COLO829 (cell line): ENCODE results near the gene RIMBP2.

Experiments
- DNase-seq: peaks from one replicate; pipeline ENCODE4 v3.0.0; 2012; ENCODE audit warnings: low spot score

RIMBP2 gene

DNA sequence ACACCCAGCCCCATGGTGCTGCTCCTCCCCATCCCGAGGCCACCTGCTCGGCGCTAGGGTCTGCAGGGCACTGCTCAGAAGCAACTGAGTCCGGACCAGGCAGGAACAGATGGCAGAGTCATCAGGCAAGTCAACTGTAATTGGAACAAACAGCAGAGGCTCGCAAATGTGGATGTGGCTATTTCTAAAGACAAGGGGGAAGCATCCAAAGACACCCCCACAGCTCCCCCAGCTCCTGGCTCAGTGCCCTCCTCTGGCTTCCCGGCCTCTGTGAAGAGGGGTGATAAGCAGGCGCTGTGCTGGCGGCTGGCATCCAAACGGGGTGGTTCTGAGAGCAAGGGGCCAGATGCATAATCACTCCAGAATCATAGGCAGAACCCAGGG lies 252.8 kb downstream of the RIMBP2 start:
- no peak for DNase-seq

DNA sequence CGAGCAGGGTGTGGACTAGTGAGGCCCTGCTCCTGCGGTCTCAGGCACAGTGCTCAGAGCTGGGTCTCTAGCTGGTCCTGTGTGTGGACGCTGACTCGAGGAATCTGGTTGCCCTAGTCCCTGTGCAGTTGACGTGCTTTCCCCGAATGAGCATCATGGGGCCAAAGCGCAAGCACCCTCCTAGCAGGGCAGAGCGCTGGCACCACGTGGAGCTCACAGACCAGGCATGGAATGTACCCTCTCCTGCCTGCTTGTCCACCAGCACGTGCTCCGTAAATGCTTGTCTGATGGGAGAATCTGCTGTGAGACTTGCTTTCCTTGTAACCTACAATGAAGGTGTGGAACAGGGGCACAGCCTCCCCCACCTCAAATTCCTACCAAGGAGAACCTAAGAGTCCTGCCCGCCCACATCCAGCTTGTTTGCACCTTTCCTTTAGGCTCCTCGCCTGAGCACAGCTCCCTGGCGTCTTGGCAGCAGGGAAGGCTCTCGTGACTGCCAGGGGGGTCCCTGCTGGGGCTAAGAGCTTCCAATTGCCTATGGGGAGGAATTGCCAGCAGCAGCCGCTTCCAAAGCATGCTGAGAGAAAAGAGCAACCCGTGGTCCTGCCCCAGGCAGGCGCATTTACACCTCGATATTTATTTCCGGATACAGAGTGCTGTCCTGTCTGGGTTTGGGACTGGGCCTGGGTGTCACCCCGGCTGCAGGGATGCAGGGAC lies 253.4 kb downstream of the RIMBP2 start:
- no peak for DNase-seq

DNA sequence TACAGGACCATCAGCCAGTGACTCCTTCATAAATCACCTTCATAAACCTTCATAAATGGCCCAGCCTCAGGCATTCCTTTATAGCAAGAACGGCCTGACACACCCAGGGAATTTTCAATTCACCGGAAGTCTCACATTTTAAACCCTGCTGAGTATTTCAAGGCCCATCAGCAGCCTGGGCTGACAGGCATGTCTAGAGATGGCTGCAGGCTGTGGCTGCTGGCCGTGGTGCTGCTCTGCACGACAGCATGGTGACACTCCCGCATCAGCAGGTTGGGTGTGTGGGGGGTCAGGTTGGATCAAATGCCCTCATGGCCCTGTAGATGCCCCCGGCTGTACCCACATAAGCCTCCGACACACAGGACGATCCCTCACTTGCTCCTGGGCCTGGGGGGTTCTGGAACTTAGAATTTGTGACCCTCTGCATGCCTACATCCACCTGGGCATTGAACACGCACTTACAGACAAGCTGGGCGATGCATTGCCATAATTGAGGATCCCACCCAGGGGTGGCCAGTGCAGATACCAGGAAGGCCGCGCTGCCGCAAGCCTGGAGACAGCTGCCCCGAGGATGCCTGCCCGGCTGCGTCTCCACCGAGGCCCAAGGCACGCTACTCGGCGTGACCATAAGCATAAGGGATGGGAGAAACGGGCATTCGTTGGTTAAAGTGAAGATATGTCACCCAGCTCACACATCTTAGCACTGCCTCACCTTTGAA lies 254.1 kb downstream of the RIMBP2 start:
- no peak for DNase-seq

DNA sequence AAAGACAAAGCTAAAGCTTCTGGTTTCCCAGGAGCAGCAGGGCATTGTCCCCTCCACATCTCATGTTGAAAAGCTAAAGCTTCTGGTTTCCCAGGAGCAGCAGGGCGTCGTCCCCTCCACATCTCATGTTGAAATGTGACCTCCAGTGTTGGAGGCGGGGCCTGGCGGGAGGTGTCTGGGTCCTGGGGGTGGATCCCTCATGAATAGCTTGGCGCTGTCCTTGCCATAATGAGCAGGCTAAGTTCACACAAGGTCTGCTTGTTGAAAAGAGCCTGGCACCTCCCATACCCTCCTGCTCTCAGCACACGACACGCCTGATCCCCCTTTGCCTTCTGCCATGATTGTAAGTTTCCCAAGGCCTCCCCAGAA lies 254.7 kb downstream of the RIMBP2 start:
- no peak for DNase-seq

DNA sequence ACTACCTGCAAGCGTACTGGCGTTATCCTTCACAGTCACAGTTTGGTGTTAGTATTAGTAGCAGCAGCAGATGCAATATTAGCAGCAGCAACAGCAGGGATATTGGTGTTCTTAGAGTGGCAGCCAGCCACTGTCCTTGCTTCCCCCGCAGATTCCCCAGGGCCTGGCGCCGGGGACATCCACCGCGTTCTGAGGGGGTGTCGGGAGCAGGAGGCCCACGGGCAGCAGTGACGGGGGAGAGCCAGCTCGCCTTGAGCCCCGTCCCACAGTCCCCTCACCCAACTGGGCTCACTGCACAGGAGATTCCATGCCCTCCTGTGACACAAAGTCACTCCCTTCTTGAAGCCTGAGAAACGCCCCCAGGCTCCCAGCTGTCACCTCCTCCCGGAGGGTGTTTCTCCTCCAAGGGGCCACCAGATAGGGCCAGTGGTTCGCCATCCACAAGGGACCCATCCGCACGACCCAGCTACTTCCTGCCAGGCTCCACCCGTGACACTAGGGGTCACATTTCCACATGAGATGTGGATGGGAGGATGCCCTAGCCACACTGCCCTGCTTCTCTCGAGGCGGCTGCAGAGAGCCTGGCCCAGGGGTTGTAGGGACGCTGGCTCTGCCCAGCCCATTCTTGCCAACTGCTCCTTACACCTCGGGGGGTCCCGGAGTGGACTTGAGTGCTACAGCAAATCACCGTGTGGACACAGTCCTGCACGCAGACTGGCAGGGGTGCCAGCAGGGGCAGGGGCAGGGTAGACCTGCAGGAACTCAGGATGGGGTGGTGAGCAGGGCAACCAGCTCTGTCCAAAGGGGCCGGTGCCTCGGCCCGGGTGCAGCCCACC lies 255.3 kb downstream of the RIMBP2 start:
- DNase-seq = no peak

DNA sequence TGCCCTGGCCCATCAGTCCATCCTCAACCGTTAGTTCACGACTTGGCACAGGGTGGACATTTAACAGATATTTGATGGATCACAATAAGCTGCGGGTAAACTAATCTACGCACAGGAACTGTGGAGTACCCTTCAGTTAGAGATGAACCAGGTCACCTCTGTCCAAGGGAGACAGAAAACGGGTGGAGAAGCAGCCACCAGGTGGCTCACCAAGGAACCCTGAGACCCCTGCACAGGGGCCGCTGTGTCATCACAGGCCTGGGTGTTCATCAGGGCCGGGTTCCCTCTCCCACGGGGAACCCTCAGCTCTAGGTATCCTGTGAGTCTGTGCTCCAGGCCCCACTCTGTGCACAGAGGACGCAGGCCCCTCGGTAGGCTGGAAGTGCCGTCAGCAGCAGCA lies 256.2 kb downstream of the RIMBP2 start:
- no peak for DNase-seq

DNA sequence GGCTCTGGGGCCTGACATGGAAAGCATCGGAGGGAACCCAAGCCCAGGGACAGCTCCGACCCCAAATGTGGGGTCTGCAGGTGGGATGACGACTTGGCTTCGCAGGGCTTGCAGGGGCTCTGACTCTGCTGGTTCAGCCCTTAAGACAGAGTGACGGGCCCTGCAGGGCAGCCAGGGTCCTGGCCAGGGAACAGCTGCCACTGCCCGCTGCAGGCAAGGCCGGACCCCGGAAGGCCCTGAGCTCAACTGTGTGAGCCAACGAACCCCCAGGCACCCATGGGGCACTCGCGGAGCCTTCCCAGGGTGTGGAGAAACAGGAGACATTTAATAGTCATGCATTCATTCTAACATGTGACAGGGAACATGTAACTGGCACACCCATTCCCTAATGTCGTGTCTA lies 257.8 kb downstream of the RIMBP2 start:
- DNase-seq = no peak

DNA sequence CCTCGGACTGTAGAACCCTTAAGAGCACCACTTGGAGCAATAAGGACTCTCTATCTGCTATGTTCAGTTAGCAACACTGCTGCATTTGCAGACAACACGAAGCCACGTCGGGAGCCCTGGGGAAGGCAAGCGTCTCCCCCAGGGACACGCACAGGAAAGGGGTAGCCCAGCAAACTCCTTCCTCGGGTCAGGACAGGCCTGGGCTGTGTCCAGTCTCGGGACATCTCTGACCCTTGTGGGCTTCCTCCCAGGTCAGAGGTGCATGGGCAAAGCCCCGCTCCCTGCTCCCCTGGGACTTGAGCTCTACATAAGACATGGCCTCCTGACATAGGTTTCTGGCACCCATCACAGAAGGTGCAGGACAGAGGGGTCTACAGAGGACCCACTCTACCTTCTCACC lies 258.9 kb downstream of the RIMBP2 start:
- DNase-seq = no peak

DNA sequence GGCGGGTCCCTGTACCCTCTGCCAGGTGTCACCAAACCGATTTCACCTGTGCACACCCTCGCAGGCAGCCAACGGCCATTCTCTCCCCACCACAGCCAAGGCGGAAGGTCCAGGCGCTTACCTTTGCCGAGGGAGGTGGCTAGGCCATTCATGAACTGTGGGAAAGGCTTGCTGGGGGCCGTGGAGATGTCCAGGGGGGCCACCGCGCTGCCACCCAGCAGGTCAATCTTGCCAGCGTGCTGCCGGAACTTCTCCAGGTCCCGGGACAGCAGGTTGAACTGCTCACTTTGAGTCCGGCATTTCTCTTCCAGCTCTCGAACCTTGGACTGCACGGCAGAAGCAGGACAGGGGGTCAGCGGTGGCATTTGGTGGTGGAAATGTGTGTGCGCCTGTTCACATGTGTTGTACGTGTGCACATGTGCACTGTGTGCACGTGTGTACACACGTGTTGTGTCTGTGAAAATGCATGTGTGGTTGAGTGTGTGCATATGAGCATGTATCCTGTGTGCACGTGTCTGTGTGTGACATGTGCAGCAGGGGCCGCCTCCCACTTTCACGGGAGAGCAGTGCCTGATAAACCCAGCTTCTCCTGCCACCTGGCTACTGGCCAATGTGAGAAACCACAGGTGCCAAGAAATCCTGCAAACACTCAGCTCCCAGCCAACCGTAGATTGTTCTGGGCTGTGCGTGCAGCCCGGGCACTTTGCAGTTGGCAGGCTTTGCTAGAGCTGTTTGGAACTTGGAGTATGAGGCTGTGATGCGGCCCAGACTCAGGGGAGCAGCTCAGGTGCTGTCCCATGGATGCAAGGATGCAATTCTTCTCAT lies 259.5 kb downstream of the RIMBP2 start:
- no peak for DNase-seq

DNA sequence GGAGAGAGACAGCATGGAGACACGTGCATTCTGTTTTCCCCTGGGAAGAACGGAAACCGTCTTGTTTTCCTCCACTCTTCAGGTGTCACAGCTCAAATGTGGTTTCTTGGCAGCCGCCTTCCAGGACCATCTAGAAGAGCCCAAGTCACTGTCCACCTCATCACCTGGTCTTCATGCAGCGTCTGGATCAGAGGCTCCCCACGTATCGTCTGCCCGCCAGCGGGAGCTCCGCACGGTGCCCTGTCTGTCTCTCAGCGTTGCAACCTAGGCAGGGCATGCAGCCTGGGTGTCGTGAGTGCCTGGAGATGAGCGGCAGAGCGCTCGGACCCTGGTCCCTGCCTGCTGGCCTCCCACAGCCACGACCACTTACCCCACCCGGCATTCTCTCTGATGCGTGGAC lies 260.9 kb downstream of the RIMBP2 start:
- DNase-seq = no peak

DNA sequence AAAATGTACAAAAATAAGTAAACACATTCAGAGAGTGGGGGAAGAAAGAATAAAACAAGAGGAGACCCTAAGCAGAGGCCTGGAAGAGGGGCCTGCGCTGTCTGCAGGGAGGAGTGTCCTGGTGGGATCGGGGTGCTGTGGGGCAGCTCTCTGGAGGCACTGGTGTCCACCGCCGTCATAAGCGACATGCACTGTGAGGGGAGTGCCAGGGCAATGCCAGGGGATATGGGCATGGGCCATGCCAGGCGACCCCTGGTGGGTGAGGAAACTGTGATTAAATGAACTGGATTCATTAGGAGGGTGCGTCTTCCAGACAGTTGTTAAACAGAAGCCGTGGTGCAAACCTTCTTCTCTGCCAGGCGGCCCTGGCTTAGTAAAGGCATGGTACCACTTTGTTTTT lies 261.8 kb downstream of the RIMBP2 start:
- no peak for DNase-seq

DNA sequence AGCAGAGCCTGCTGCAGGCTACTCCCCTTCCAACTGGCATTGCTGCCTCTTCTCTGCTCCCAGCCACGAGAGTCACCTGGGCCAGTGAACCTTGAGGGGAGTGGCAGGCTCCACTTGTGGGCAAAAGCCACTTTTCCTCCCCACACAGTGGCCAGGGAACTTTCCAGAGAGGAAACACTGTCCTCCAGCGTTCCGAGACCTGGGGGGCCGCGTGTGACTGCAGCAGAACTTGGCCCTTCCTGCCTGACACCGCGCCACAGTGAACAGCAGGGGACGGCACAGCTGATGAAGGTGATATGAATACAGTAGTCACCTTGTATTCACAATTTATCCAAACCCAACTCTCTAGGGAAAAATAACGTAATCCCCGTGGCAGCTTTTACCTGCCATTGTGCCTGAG lies 263.6 kb downstream of the RIMBP2 start:
- DNase-seq = no peak

DNA sequence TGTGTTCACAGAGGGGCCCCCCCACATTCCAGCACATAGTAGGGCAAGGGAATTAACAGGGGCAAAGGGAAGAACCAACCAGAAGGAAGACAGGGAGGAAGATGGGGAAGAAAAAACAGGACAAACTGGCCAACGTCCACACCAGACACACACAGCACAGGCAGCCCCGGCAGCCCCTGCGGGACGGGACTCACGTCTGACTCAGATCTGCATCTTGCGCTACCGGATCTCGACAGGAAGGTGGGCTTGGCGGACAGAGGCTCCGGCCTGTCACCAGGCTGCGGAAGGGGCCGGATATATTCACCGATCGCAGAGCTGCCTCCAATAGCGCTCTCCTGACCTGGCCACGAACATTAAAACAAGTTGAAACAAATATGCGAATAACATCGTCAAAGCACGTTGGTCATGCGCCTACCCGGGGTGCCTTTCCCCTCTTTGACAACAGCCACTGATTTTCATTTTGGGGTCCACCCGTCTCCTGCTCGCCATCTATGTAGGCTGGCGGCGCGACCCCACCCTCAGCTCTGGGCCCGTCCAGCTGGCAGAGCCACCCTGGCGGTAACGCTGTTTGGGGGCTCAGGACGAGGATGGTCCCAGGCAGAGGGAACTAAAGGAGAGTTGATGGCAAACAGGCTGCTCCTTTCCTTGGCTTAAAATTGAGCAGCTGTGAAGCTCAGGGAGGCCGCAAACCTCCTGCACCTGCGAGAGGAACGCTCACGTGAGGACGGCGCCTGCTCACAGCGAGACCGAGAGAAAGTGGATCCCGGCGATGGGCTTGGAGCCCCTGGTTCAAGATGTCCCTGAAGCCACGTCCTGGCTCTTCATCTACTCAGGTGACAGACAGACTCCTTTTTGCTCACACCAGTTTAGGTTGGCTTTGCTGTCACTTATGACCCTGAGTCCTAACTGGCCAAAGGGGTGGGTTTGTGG lies 264.8 kb downstream of the RIMBP2 start:
- no peak for DNase-seq

DNA sequence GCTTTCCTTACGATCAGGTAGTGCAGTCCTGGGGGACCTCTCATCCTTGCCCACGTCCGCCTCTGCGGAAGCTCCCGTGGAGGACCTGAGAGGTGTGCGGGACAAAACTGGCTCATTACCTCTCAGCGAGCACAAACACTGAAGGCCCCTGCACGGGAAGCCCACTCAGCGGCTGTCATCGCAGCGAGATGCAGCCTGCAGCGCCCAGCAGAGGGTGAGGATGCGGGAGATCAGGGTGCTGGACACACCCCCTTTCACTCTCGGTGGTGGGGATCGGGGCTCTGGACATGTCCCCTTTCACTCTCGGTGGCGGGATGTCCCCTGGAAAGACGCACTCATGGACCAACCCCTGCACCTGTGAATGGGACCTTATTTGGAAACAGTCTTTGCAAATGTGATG lies 266.8 kb downstream of the RIMBP2 start:
- DNase-seq = no peak

DNA sequence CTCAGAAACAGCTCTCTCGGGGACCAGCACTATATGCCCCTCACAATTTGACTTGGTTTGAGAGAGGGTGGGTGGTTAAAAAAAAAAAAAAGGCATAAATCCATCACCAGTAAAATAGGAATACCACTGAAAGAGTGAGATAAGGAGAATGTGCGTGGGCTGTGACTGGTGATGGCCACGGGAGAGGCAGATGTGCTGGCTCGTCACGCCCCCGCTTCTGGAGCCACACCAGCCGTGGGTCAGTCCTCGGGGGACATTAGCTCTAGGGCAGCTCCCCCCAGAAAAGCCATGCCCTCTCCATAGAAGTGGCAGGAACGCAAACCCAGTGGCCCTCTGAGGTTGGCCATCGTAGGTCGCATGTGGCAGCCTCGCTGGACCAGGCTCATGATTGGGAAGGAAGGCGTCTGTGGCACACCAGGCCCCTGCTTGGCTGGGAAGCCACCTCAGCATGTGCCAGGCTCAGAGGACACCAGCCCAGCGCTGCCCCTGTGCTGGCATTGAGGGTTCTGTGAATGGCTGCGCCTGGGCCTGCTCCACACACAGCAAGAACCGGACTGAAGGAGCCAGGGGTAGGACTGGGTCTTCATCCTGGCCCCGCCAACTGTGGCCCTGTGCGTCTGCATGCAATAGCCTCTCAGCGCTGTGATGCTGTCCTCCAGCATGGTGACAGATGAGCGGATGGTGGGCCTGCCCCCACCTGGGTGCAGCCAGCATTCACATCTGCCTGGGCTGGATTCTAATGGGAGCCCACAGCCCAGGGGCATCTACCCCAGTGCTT lies 267.9 kb downstream of the RIMBP2 start:
- no peak for DNase-seq

DNA sequence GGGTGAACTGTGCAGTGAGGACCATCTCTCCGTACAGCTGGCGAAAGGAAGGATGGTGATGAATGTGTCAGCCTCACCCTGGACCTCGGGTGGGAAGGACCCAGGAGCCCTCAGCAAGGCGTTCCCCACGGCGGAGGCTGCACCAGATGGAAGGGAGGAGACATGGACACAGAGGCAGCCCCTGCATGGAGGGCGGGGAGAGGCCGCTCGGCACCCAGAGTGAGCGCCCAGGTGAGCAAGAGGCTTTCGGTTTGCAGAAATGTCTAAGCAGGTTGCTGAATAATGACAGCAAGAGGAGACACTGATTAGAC lies 268.5 kb downstream of the RIMBP2 start:
- no peak for DNase-seq

DNA sequence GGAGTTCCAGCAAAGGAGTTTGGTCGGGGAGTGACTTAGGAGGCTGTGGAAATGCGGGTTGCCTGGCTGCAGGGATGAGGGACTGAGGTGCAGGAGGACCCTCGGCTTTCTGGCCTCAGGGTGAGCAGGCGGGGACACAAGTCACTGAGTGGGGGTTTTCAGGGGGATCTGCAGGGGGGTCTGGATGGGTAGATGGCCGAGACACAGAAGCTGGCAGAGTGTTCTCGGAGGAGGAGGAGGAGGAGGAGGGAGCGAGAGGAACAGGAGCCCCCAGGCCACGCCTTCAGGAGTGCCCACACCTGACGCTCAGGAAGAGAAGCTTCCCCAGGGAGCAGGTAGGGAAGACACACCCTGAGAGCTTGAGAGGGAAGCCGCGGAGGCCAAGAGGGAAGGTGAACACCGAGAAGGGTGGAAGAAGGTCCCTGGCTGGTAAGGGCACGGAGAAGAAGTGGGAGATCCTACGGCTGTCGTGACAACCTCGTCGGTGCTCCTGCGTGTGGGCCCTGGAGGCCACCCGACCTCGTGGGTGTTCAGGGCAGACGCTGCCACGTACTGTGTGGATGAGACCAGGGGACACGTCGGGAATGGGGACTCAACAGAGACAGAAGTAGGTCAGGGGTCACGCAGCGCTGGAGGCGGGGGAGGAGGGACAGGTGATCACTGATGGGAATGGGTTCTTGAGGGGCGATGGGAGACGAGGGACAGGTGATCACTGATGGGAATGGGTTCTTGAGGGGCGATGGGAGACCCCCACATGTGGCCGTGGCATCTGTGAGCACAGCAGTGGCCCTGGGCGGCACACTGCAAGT lies 269.0 kb downstream of the RIMBP2 start:
- DNase-seq = no peak

DNA sequence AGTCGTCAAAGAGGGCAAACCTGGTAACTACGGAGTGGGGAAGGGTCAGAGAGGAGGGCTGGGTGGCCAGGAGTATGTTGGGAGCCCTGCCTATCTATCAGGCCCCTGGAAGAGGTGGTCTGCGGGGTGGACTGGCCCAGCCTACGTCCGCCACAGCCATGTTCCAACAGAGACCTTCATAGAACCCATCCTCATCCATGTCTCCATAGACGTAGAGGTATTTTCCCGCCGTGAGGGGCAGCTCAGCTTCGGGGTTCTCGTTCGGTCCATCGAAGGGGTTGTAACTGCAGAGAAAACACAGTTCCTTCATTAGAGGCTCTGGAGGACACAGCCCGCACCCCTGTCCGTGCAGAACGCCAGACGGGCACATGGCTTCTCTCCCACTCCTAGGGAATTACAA lies 271.1 kb downstream of the RIMBP2 start:
- no peak for DNase-seq

DNA sequence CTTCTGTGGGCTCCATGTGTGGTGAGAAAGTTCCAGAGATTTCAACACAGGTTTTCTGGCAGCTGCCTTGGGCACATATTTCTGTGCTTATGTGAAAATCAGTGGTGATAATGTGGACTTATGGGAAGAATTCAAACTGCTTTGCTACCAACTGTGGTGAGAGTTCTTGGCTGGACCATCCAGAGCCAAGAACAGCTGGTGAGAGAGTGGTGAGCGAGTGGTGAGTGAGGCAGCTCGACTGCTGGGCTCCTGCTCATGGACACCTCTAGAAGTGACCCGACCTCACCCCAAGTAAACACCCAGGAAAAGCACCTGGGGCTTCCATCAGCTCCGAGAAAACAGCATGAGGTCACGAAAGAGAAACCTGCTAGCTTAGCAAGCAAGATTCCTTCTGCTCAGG lies 272.0 kb downstream of the RIMBP2 start:
- no peak for DNase-seq
